ENCODE data around the gene CHMP4B. TPM values are rescaled to one million over a fixed set of nuclear protein-coding genes. Genes with fewer than 3 reads are reported as not detected.

CHMP4B gene
- total RNA-seq, 1 donor from 2014 or later: 26.4 TPM

- DNase-seq: no peak
These were observed 53.3 kb downstream of the CHMP4B start for GRCh38 chr20:33864324-33864963.

GRCh38 chr20:33865761-33866370 lies 54.7 kb downstream of the CHMP4B start:
- DNase-seq: no peak

GRCh38 chr20:33866398-33867100 lies 55.4 kb downstream of the CHMP4B start:
- no peak for DNase-seq

GRCh38 chr20:33868042-33868441 lies 56.9 kb downstream of the CHMP4B start:
- DNase-seq: no peak

GRCh38 chr20:33868595-33868994 lies 57.4 kb downstream of the CHMP4B start:
- DNase-seq: no peak

- no peak for DNase-seq
These were observed 58.1 kb downstream of the CHMP4B start for GRCh38 chr20:33869283-33869682.

GRCh38 chr20:33871362-33871761 lies 60.2 kb downstream of the CHMP4B start:
- no peak for DNase-seq

GRCh38 chr20:33874129-33874528 lies 63.0 kb downstream of the CHMP4B start:
- DNase-seq: no peak

- no peak for DNase-seq
These were observed 63.9 kb downstream of the CHMP4B start for GRCh38 chr20:33875055-33875454.

- DNase-seq: no peak
These were observed 64.4 kb downstream of the CHMP4B start for GRCh38 chr20:33875534-33876026.

GRCh38 chr20:33878583-33878982 lies 67.4 kb downstream of the CHMP4B start:
- DNase-seq: no peak

- no peak for DNase-seq
These were observed 69.2 kb downstream of the CHMP4B start for GRCh38 chr20:33880396-33880795.

GRCh38 chr20:33881989-33882388 lies 70.8 kb downstream of the CHMP4B start:
- DNase-seq: no peak

- DNase-seq: no peak
These were observed 71.3 kb downstream of the CHMP4B start for GRCh38 chr20:33882481-33882880.

GRCh38 chr20:33883164-33883563 lies 72.0 kb downstream of the CHMP4B start:
- no peak for DNase-seq

- no peak for DNase-seq
These were observed 73.5 kb downstream of the CHMP4B start for GRCh38 chr20:33884633-33885032.

- no peak for DNase-seq
These were observed 78.2 kb downstream of the CHMP4B start for GRCh38 chr20:33889312-33889711.

- DNase-seq: no peak
These were observed 79.4 kb downstream of the CHMP4B start for GRCh38 chr20:33890557-33890956.

GRCh38 chr20:33893314-33893713 lies 82.2 kb downstream of the CHMP4B start:
- no peak for DNase-seq

GRCh38 chr20:33894798-33895197 lies 83.7 kb downstream of the CHMP4B start:
- DNase-seq: no peak

GRCh38 chr20:33896509-33896908 lies 85.4 kb downstream of the CHMP4B start:
- no peak for DNase-seq

GRCh38 chr20:33897313-33897912 lies 86.3 kb downstream of the CHMP4B start:
- DNase-seq: no peak

- DNase-seq: no peak
These were observed 88.0 kb downstream of the CHMP4B start for GRCh38 chr20:33899106-33899505.

All from occipital lobe (tissue), 2 donors.